ENCODE data around the gene MYBPHL. TPM values are rescaled to one million over a fixed set of nuclear protein-coding genes. Genes with fewer than 3 reads are reported as not detected.

Gene MYBPHL
- total RNA-seq, 3 donors from 2014 or later, result not detected

DNA sequence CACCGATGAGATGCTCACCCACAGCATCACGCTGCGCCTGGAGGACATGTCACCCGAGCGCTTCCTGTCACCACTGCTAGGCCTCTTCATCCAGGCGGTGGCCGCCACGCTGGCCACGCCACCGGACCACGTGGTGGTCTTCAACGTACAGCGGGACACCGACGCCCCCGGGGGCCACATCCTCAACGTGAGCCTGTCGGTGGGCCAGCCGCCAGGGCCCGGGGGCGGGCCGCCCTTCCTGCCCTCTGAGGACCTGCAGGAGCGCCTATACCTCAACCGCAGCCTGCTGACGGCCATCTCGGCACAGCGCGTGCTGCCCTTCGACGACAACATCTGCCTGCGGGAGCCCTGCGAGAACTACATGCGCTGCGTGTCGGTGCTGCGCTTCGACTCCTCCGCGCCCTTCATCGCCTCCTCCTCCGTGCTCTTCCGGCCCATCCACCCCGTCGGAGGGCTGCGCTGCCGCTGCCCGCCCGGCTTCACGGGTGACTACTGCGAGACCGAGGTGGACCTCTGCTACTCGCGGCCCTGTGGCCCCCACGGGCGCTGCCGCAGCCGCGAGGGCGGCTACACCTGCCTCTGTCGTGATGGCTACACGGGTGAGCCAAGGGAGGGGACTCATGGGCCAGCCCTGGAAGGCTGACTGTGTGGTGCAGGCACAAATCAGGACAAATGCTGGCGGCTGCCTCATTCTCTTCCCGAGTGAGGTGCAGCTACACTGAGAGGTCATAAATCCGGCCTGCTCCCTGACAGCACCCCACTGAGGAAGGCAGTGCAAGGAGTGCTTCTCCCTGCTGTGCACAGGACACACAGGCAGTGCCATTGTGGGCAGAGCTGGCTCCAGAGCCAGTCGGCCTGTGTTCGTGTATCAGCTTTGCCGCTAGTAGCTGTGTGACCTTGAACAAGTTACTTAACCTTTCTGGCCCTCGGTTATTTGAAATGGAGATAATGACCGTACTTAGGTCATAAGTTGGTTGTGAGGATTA lies 48.0 kb downstream of the MYBPHL start:
- Mint-ChIP-seq H3K4me1 (ENCODE audit: low read depth) (peaks cover 1% of the 10 kb centered on the region), H3K36me3 (ENCODE audit: insufficient read depth) (no peaks in the 10 kb centered on the region), H3K9me3 (no peaks in the 10 kb centered on the region), H3K27me3 (ENCODE audit: low read depth) (no peaks in the 10 kb centered on the region), H3K4me3 (no peak overlapping the region)
- ATAC-seq (no peak), DNase-seq (no peak)

DNA sequence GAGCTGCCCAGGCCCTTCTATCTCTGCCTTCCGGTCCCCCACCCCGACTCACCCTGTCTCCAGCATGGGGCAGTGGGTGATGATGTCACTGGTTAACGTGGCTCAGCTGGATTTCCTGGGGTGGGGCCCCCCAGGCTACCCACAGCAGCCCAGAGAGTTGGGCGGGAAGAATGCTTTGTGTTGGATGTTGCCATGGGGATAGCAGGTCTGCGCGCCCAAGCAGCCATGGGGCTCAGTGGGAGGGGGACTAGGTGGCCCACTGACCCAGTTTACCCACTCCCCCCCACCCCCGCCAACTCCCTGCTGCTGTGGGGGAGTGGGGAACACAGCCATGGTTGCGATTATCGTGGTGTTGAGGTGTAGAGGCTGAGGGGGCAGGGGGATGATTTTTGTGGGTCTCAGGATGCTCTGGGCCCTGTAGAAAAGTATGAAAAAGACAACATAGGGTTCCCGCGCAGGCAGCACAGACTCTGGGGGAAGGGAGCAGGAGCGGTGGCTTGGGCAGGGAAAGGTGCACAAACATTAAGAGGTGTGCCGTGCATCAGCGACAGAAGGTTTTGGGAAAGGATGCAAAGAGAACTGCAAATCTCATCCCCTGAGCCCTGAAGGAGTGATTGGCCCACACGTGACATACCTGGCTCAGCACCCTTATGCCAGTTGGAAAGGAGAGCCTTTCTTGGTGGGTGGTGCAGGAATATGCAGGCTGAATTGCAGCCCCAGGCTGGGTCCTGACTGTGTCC lies 49.0 kb downstream of the MYBPHL start:
- no peak for DNase-seq
- Mint-ChIP-seq H3K27me3 (ENCODE audit: low read depth) (no peaks in the 10 kb centered on the region), H3K36me3 (ENCODE audit: insufficient read depth) (no peaks in the 10 kb centered on the region), H3K4me3 (no peak overlapping the region), H3K9me3 (no peaks in the 10 kb centered on the region), H3K4me1 (ENCODE audit: low read depth) (no peaks in the 10 kb centered on the region)
- no peak for ATAC-seq

DNA sequence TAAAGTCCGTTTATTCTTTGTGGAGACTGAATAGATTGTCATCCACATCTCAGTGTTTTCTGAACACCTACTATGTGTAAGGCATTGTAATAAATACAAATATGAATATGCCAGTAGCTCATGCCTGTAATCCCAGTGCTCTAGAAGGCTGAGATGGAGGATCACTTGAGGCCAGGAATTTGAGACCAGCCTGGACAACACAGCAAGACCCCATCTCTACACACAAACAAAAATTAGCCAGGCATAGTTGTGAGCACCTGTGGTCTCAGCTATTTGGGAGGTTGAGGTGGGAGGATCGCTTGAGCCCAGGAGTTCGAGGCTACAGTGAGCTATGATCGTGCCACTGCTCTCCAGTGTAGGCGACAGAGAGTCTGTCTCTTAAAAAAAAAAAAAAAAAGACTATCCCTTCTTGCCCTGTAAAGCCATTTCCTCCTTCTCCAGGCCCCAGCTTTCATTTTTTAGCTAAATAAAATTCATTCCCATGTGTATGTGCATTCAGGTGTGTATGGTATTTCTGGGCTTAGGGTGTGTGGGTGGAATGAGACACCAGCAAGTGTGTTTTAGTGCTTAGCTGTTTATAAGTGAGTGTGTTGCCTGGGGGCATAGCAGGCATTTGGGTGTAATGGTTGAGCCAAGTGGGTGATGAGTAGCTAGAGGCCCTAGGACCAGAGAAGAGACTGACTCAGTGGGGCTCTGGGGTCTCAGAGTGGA lies 49.7 kb downstream of the MYBPHL start:
- H3K36me3 Mint-ChIP-seq (ENCODE audit: insufficient read depth), result no peaks in the 10 kb centered on the region
- H3K4me3 Mint-ChIP-seq, result no peak overlapping the region
- ATAC-seq, result no peak
- DNase-seq, result no peak
- H3K4me1 Mint-ChIP-seq (ENCODE audit: low read depth), result peaks cover under 1% of the 10 kb centered on the region
- no peaks in the 10 kb centered on the region for H3K9me3 Mint-ChIP-seq
- no peaks in the 10 kb centered on the region for H3K27me3 Mint-ChIP-seq (ENCODE audit: low read depth)

DNA sequence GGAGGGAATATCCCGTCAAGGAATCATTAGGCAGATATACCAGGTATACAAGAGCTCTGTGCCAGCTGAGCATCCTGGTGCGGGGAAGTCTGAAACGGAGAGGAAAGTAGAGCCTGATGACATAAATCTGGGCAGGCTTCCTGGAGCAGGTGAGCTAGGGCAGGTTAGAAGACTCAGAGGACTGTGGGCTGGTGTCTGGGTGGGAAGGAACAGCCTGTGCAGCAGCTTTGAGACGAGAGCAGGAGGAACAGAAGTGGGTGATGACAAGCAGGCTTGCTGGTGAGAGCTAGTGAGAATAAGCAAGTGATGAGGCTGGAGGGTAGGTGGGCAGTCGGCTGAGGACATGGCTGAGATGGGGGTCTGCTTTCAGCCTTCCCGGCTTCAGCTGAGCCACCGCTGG lies 50.7 kb downstream of the MYBPHL start:
- ATAC-seq, result no peak
- Mint-ChIP-seq H3K27me3 (ENCODE audit: low read depth) (no peaks in the 10 kb centered on the region), H3K4me3 (no peak overlapping the region), H3K36me3 (ENCODE audit: insufficient read depth) (no peaks in the 10 kb centered on the region), H3K4me1 (ENCODE audit: low read depth) (peaks cover 3% of the 10 kb centered on the region), H3K9me3 (no peaks in the 10 kb centered on the region)
- DNase-seq, result no peak

DNA sequence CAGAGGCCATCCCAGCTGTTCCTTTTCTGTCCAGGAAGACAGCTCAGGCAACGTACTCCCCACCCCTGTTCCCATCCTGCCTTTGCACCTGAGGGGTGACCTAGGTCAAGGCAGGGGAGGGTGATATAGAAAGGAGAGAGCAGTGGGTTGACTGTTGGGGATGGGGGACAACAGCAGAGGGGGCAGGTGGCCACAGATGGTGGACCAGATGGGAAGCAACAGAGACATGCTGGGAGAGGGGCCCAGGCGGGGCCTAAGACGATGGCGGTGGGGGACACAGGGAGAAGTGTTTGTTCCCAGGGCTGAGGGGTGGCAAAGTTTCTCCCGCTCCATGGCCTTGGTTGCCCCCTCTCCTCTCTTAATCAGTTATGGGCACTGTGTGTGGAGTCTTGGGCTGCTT lies 51.1 kb downstream of the MYBPHL start:
- Mint-ChIP-seq H3K4me1 (ENCODE audit: low read depth) (peaks cover 3% of the 10 kb centered on the region), H3K36me3 (ENCODE audit: insufficient read depth) (no peaks in the 10 kb centered on the region), H3K27me3 (ENCODE audit: low read depth) (no peaks in the 10 kb centered on the region), H3K9me3 (no peaks in the 10 kb centered on the region), H3K4me3 (no peak overlapping the region)
- DNase-seq, result no peak
- ATAC-seq, result no peak

DNA sequence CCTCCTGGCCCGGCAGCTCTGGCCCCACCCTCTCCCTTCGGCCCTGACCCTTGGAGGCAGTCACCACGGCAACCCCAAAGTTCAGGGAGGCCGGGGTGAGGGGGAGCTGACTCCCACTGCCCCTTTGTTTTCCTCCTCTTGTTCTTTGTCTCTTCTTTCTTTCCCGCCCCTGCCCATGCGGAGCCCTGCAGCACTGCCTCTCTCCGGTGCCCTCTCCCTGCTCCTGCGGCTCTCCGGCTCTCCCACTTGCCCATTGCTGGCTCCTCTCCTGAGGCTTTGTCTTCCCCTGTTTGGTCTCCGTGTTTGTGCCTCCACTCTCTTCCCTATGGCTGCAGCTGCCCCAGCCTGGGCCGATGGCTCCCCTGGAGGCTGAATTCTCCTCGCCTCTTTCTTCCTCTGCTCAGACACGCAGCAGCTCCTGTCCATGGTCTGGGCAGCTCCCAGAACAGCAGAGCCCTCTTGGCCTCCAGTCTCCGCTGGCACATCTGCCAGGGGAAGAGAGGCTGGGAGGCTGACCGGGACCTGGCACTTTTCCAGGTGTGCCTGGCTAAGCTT lies 51.6 kb downstream of the MYBPHL start:
- H3K9me3 Mint-ChIP-seq, result no peaks in the 10 kb centered on the region
- no peak overlapping the region for H3K4me3 Mint-ChIP-seq
- no peaks in the 10 kb centered on the region for H3K27me3 Mint-ChIP-seq (ENCODE audit: low read depth)
- ATAC-seq, result no peak
- no peaks in the 10 kb centered on the region for H3K36me3 Mint-ChIP-seq (ENCODE audit: insufficient read depth)
- DNase-seq, result no peak
- peaks cover 3% of the 10 kb centered on the region for H3K4me1 Mint-ChIP-seq (ENCODE audit: low read depth)

DNA sequence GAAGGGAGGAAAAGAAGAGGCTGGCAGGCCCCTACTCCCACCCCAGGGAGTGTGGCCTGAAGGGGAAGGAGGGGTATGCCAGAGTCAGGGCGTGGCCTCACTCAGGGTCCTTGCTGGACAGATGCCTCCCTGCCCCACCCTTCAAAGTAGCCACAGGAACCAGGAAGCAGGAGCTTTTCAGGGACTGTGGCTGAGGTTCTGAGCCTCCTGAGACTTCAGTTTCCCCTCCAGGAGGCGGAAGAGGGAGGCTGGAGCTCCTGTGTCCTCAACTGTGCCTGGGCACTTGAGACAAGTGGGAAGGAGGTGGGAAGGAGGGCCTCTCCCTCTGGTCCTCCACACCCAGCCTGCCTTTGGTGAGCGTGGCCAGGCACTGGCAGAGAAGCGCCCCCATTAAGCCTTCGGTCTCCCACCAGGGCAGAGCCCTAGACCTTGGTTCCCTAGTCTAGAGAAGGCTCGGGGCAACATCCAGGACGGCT lies 52.2 kb downstream of the MYBPHL start:
- ATAC-seq (no peak), DNase-seq (no peak)
- H3K27me3 Mint-ChIP-seq (ENCODE audit: low read depth), result no peaks in the 10 kb centered on the region
- peaks cover 3% of the 10 kb centered on the region for H3K4me1 Mint-ChIP-seq (ENCODE audit: low read depth)
- no peaks in the 10 kb centered on the region for H3K36me3 Mint-ChIP-seq (ENCODE audit: insufficient read depth)
- no peak overlapping the region for H3K4me3 Mint-ChIP-seq
- H3K9me3 Mint-ChIP-seq, result no peaks in the 10 kb centered on the region

DNA sequence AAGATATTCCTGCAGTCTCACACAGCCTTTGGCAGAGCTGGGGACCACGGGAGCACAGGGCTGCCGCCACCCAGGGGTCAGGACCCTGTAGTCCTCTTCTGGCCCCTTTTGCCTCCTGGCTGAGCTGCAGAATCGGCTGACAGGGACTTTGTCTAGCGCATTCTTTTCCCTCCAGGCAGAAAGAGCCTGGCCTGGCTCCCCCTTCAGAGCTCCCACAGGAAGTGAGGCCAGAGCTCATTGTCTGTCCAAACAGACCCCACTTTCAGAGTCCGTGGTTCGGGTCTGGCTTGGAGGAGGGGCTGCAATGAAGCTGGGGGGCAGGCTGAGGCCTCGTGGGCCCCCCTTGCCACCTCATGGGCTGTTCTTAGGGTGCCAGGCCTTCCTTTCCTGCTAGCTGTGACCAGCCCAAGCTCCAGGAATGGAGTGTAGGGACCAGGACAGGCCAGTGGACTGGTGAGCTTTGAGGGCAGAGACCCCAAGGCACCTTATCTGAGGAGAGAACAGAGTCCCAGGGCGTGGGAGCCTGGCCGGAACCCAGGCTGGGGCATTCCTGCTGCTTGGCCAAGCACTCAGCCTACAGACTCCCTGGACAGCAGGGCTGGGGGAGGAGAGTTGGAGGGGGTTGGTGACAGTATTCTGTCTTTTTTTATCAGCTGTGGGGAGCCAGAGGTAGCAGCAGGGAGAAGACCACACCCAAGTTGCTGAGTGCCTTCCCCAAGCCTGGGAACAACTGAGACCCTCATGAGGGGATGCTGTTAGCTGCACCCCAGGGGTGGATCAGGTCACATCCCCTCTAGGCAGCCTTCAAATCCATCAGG lies 52.8 kb downstream of the MYBPHL start:
- Mint-ChIP-seq H3K9me3 (no peaks in the 10 kb centered on the region), H3K36me3 (ENCODE audit: insufficient read depth) (no peaks in the 10 kb centered on the region), H3K27me3 (ENCODE audit: low read depth) (no peaks in the 10 kb centered on the region), H3K4me3 (no peak overlapping the region), H3K4me1 (ENCODE audit: low read depth) (peaks cover 6% of the 10 kb centered on the region)
- no peak for DNase-seq
- ATAC-seq, result no peak

DNA sequence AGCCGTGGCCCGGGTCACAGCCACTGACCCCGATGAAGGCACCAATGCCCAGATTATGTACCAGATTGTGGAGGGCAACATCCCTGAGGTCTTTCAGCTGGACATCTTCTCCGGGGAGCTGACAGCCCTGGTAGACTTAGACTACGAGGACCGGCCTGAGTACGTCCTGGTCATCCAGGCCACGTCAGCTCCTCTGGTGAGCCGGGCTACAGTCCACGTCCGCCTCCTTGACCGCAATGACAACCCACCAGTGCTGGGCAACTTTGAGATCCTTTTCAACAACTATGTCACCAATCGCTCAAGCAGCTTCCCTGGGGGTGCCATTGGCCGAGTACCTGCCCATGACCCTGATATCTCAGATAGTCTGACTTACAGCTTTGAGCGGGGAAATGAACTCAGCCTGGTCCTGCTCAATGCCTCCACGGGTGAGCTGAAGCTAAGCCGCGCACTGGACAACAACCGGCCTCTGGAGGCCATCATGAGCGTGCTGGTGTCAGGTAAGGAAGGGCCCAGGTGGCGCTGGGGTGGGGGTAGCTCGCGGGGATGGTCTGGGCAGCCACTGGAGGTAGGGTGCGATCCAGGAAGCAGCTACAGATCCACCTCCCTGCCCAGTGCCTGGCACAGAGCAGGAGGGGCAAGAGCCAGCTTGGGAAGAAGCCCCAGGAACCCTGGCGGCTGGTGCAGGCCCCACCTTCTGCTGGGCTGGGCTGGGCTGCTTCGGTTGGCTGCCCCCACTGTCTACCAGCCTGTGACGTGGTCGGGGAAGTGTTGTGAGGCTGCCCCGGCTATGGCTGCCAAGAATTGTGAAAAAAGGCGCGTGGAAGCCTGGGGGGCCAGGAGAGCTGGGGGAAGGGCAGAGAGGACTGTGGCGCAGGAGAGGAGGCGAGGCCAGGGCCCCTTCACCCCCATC lies 53.7 kb downstream of the MYBPHL start:
- H3K27me3 Mint-ChIP-seq (ENCODE audit: low read depth), result no peaks in the 10 kb centered on the region
- H3K4me1 Mint-ChIP-seq (ENCODE audit: low read depth), result peaks cover 6% of the 10 kb centered on the region
- no peak overlapping the region for H3K4me3 Mint-ChIP-seq
- DNase-seq (no peak), ATAC-seq (no peak)
- H3K36me3 Mint-ChIP-seq (ENCODE audit: insufficient read depth), result no peaks in the 10 kb centered on the region
- no peaks in the 10 kb centered on the region for H3K9me3 Mint-ChIP-seq

DNA sequence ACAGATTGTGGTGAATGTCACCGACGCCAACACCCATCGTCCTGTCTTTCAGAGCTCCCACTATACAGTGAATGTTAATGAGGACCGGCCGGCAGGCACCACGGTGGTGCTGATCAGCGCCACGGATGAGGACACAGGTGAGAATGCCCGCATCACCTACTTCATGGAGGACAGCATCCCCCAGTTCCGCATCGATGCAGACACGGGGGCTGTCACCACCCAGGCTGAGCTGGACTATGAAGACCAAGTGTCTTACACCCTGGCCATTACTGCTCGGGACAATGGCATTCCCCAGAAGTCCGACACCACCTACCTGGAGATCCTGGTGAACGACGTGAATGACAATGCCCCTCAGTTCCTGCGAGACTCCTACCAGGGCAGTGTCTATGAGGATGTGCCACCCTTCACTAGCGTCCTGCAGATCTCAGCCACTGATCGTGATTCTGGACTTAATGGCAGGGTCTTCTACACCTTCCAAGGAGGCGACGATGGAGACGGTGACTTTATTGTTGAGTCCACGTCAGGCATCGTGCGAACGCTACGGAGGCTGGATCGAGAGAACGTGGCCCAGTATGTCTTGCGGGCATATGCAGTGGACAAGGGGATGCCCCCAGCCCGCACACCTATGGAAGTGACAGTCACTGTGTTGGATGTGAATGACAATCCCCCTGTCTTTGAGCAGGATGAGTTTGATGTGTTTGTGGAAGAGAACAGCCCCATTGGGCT lies 54.5 kb downstream of the MYBPHL start:
- Mint-ChIP-seq H3K27me3 (ENCODE audit: low read depth) (peaks cover 2% of the 10 kb centered on the region), H3K4me3 (no peak overlapping the region), H3K4me1 (ENCODE audit: low read depth) (peaks cover 6% of the 10 kb centered on the region), H3K36me3 (ENCODE audit: insufficient read depth) (no peaks in the 10 kb centered on the region), H3K9me3 (no peaks in the 10 kb centered on the region)
- no peak for ATAC-seq
- no peak for DNase-seq

DNA sequence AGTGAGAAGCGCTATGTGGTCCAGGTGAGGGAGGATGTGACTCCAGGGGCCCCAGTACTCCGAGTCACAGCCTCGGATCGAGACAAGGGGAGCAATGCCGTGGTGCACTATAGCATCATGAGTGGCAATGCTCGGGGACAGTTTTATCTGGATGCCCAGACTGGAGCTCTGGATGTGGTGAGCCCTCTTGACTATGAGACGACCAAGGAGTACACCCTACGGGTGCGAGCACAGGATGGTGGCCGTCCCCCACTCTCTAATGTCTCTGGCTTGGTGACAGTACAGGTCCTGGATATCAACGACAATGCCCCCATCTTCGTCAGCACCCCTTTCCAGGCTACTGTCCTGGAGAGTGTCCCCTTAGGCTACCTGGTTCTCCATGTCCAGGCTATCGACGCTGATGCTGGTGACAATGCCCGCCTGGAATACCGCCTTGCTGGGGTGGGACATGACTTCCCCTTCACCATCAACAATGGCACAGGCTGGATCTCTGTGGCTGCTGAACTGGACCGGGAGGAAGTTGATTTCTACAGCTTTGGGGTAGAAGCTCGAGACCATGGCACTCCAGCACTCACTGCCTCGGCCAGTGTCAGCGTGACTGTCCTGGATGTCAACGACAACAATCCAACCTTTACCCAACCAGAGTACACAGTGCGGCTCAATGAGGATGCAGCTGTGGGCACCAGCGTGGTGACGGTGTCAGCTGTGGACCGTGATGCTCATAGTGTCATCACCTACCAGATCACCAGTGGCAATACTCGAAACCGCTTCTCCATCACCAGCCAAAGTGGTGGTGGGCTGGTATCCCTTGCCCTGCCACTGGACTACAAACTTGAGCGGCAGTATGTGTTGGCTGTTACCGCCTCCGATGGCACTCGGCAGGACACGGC lies 55.3 kb downstream of the MYBPHL start:
- Mint-ChIP-seq H3K36me3 (ENCODE audit: insufficient read depth) (no peaks in the 10 kb centered on the region), H3K9me3 (no peaks in the 10 kb centered on the region), H3K4me3 (peak overlapping the region; percentile 21)

More for the DNA sequence above, 55.3 kb downstream of the MYBPHL start:
- DNase-seq, result no peak
- peaks cover 2% of the 10 kb centered on the region for H3K27me3 Mint-ChIP-seq (ENCODE audit: low read depth)
- peaks cover 6% of the 10 kb centered on the region for H3K4me1 Mint-ChIP-seq (ENCODE audit: low read depth)
- ATAC-seq, result no peak
